ENCODE measurements around the gene PRR14. TPM values are rescaled to one million over a fixed set of nuclear protein-coding genes. Genes with fewer than 3 reads are reported as not detected.

Gene PRR14
- total and polyA plus RNA-seq, 10 of the 15 experiments (the other 5 are each of a cell fraction or from before 2014, with no cell fraction given): 2.5 to 66.8 (median 19.2) TPM

DNA sequence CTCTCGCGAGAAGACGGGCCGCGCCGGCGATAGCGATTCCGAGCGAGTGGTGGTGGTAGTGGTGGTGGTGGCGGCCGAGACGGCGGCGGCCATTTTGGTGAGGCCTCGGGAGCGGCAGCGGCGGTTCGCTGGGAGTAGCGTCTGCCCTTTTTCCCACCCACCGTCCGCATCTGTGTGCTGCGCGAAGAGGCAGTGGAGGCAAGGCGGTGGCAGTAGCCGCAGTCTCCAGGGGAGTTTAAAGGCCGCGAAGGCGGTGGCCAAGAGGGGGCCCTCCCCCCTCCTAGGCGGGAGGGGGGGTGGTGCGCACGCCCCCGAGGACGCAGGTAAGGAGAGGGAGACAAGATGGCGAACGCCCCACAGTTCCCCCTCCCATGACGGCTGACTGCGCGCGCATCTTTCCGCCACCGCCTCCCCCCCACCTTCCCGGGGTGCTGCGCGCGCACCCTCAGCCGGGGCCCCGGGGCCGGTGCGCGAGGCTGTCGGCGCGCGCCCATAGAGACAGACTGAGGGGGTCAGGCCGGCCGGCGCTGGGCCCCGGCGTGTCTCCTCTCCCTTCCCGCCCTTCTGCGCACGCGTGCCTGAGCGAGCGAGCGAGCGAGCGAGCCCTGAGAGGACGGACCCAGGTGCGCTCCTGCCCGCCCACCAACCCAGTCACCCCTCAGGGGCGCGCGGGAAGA lies 47.5 kb downstream of the PRR14 start (continued):
- TF ChIP-seq NFYB (IDR thresholded peaks at IDR 0.05; ENCODE audit: insufficient read depth, low read depth, low read length) (0 out of 2 replicates have a peak, but pooled peaks have one; percentile 9), POLR2A (IDR thresholded peaks at IDR 0.05; ENCODE audit: low read depth, low read length) (peak; percentile 95), RFX5 (IDR thresholded peaks at IDR 0.05; ENCODE audit: low read depth, low read length) (no peak), YY1 (IDR thresholded peaks at IDR 0.05; ENCODE audit: low read depth, low read length) (peak; percentile 97), ATF7 (IDR thresholded peaks at IDR 0.05; ENCODE audit: low read depth) (peak; percentile 38; the same call in 1 of the 2 replicates), TCF7 (IDR thresholded peaks at IDR 0.05; ENCODE audit: borderline replicate concordance) (no peak), EED (IDR thresholded peaks at IDR 0.05; ENCODE audit: low read depth) (no peak), NBN (IDR thresholded peaks at IDR 0.05) (peak; percentile 99), MXI1 (IDR thresholded peaks at IDR 0.05; ENCODE audit: low read depth, low read length) (peak; percentile 78), BHLHE40 (IDR thresholded peaks at IDR 0.05; ENCODE audit: borderline replicate concordance in 1 of 2, low read depth in 2 of 2, low read length in 1 of 2) (no peak), GATAD2B (conservative IDR thresholded peaks at IDR 0.05; ENCODE audit: low read depth) (peak; percentile 71; the same call in 1 of the 2 replicates)
- TF ChIP-seq, protein P1, sequence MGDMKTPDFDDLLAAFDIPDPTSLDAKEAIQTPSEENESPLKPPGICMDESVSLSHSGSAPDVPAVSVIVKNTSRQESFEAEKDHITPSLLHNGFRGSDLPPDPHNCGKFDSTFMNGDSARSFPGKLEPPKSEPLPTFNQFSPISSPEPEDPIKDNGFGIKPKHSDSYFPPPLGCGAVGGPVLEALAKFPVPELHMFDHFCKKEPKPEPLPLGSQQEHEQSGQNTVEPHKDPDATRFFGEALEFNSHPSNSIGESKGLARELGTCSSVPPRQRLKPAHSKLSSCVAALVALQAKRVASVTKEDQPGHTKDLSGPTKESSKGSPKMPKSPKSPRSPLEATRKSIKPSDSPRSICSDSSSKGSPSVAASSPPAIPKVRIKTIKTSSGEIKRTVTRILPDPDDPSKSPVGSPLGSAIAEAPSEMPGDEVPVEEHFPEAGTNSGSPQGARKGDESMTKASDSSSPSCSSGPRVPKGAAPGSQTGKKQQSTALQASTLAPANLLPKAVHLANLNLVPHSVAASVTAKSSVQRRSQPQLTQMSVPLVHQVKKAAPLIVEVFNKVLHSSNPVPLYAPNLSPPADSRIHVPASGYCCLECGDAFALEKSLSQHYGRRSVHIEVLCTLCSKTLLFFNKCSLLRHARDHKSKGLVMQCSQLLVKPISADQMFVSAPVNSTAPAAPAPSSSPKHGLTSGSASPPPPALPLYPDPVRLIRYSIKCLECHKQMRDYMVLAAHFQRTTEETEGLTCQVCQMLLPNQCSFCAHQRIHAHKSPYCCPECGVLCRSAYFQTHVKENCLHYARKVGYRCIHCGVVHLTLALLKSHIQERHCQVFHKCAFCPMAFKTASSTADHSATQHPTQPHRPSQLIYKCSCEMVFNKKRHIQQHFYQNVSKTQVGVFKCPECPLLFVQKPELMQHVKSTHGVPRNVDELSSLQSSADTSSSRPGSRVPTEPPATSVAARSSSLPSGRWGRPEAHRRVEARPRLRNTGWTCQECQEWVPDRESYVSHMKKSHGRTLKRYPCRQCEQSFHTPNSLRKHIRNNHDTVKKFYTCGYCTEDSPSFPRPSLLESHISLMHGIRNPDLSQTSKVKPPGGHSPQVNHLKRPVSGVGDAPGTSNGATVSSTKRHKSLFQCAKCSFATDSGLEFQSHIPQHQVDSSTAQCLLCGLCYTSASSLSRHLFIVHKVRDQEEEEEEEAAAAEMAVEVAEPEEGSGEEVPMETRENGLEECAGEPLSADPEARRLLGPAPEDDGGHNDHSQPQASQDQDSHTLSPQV (IDR thresholded peaks at IDR 0.05): 0 out of 2 replicates have a peak, but pooled peaks have one; percentile 17
- TF ChIP-seq, protein P2, sequence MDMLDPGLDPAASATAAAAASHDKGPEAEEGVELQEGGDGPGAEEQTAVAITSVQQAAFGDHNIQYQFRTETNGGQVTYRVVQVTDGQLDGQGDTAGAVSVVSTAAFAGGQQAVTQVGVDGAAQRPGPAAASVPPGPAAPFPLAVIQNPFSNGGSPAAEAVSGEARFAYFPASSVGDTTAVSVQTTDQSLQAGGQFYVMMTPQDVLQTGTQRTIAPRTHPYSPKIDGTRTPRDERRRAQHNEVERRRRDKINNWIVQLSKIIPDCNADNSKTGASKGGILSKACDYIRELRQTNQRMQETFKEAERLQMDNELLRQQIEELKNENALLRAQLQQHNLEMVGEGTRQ (IDR thresholded peaks at IDR 0.05; ENCODE audit: borderline replicate concordance, low read depth, low read length): no peak
- TF ChIP-seq, protein P3, sequence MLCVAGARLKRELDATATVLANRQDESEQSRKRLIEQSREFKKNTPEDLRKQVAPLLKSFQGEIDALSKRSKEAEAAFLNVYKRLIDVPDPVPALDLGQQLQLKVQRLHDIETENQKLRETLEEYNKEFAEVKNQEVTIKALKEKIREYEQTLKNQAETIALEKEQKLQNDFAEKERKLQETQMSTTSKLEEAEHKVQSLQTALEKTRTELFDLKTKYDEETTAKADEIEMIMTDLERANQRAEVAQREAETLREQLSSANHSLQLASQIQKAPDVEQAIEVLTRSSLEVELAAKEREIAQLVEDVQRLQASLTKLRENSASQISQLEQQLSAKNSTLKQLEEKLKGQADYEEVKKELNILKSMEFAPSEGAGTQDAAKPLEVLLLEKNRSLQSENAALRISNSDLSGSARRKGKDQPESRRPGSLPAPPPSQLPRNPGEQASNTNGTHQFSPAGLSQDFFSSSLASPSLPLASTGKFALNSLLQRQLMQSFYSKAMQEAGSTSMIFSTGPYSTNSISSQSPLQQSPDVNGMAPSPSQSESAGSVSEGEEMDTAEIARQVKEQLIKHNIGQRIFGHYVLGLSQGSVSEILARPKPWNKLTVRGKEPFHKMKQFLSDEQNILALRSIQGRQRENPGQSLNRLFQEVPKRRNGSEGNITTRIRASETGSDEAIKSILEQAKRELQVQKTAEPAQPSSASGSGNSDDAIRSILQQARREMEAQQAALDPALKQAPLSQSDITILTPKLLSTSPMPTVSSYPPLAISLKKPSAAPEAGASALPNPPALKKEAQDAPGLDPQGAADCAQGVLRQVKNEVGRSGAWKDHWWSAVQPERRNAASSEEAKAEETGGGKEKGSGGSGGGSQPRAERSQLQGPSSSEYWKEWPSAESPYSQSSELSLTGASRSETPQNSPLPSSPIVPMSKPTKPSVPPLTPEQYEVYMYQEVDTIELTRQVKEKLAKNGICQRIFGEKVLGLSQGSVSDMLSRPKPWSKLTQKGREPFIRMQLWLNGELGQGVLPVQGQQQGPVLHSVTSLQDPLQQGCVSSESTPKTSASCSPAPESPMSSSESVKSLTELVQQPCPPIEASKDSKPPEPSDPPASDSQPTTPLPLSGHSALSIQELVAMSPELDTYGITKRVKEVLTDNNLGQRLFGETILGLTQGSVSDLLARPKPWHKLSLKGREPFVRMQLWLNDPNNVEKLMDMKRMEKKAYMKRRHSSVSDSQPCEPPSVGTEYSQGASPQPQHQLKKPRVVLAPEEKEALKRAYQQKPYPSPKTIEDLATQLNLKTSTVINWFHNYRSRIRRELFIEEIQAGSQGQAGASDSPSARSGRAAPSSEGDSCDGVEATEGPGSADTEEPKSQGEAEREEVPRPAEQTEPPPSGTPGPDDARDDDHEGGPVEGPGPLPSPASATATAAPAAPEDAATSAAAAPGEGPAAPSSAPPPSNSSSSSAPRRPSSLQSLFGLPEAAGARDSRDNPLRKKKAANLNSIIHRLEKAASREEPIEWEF (IDR thresholded peaks at IDR 0.05; ENCODE audit: insufficient replicate concordance, low read depth, low read length): peak; percentile 33
- TF ChIP-seq, protein P4, sequence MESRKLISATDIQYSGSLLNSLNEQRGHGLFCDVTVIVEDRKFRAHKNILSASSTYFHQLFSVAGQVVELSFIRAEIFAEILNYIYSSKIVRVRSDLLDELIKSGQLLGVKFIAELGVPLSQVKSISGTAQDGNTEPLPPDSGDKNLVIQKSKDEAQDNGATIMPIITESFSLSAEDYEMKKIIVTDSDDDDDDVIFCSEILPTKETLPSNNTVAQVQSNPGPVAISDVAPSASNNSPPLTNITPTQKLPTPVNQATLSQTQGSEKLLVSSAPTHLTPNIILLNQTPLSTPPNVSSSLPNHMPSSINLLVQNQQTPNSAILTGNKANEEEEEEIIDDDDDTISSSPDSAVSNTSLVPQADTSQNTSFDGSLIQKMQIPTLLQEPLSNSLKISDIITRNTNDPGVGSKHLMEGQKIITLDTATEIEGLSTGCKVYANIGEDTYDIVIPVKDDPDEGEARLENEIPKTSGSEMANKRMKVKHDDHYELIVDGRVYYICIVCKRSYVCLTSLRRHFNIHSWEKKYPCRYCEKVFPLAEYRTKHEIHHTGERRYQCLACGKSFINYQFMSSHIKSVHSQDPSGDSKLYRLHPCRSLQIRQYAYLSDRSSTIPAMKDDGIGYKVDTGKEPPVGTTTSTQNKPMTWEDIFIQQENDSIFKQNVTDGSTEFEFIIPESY (IDR thresholded peaks at IDR 0.05): no peak; the same call in 1 of the 2 replicates
- TF ChIP-seq, protein P5, sequence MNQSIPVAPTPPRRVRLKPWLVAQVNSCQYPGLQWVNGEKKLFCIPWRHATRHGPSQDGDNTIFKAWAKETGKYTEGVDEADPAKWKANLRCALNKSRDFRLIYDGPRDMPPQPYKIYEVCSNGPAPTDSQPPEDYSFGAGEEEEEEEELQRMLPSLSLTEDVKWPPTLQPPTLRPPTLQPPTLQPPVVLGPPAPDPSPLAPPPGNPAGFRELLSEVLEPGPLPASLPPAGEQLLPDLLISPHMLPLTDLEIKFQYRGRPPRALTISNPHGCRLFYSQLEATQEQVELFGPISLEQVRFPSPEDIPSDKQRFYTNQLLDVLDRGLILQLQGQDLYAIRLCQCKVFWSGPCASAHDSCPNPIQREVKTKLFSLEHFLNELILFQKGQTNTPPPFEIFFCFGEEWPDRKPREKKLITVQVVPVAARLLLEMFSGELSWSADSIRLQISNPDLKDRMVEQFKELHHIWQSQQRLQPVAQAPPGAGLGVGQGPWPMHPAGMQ (IDR thresholded peaks at IDR 0.05; ENCODE audit: borderline replicate concordance): peak; percentile 91
